Erythroblast (primary cell): ENCODE measurements around the gene RGS9BP.

ENCODE experiments used
- GATA1 ChIP-seq: IDR thresholded peaks from 2 replicates; pipeline ENCODE4 v1.6.1; 2011; ENCODE audit warnings: low read depth, mild to moderate bottlenecking, control low read depth, low read length, moderate library complexity
- POLR2A ChIP-seq: IDR thresholded peaks from 2 replicates; pipeline ENCODE4 v1.6.1; 2011; ENCODE audit warnings: mild to moderate bottlenecking, low read length

GRCh38 chr19:32649751-32650150 lies 25.9 kb upstream of the RGS9BP start:
- no peak for TF ChIP-seq POLR2A
- no peak for TF ChIP-seq GATA1
